Limb (tissue), 2 donors: Measurements from ENCODE around the gene ZNF576.
"Not testable (repeated sequence)": the region's sequence is repeated elsewhere in the genome, so short reads cannot be mapped to it uniquely, and the experiment has no call there.

Experiments
- DNase-seq, 2 donors: peaks; one replicate each; pipeline ENCODE4 v3.0.0-alpha.2; 2016; ENCODE audit errors: extremely low spot score in 2 of 2

ZNF576 gene

GRCh38 chr19:43625918-43626579, 29.7 kb downstream of the ZNF576 start:
- no peak for DNase-seq

GRCh38 chr19:43626838-43627237, 30.4 kb downstream of the ZNF576 start:
- DNase-seq, result no peak

GRCh38 chr19:43628646-43629326, 32.4 kb downstream of the ZNF576 start:
- DNase-seq, result no peak

GRCh38 chr19:43631491-43631890, 35.1 kb downstream of the ZNF576 start:
- DNase-seq, result no peak

- DNase-seq, result no peak
Observed at GRCh38 chr19:43633520-43633919, 37.1 kb downstream of the ZNF576 start.

DNA sequence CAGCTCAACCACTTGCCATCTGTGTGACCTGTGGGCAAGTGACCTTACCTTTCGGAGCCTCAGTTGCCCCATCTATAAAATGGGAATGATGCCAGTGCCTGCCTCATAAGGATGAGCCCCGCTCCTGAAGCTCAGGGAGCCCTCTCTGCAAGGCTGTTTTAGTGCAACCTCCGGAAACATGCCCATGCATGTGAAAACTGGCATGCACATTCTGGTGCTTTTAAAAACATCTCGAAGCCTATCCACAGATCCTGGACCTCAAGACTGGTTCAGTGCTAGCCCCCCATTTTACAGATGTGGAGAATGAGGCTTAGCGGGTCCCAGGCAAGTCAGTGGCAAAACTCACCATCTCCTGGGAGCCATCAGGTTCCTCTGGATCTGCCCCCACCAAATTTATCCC, 37.7 kb downstream of the ZNF576 start:
- DNase-seq, result no peak

DNA sequence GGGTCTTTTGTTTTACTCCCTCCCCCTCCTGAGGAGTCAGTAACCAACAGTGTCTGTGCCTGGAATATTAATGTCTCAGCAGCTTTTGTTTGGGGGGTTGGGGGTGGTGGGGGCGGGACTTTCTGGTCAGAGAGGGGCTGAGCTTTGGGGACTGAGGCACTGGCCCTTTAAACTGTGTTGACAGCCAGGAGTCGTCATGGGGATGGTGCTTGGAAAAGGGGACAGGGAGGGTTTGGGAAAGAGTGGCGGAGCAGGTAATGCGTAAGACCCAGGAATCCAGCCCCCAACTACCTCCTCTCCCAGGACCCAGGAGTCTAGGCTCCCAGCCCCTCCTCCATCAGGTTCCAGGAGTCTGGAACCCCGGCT, 38.1 kb downstream of the ZNF576 start:
- DNase-seq, result peak; percentile 34 to 47

DNA sequence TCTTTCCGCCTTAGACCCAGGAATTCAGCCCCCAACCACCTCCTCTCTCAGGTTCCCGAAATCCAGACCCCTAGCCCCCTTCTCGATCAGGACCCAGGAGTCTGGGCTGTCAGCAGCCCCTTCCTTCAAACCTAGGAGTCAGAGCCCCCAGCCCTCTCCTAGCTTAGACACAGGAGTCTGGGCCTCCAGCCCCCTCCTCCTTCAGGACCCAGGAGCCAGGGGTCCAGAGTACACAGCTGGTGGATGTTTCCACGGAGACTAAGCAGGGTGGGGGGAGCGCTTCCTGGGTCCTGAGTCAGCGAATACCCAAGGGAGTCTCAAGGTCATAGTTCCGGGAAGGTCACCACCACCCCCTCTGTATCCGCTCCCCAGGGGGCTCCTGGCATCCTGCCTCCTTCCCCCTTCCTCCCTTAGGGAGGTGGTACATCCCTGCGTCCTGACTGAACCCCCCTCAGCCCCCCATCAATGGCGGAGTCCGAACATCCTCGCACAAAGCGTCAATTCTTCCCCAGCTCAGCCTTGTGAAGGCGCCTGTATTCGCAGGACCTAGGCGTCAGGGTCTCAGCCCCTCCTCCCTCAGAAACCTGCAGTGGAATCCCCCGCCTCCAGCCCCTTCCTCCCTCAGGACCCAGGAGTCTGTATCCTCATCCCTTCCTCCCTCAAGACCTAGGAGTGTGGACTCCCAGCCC, 38.6 kb downstream of the ZNF576 start:
- DNase-seq, result peak in 1 of 2 donors; percentile 73

DNA sequence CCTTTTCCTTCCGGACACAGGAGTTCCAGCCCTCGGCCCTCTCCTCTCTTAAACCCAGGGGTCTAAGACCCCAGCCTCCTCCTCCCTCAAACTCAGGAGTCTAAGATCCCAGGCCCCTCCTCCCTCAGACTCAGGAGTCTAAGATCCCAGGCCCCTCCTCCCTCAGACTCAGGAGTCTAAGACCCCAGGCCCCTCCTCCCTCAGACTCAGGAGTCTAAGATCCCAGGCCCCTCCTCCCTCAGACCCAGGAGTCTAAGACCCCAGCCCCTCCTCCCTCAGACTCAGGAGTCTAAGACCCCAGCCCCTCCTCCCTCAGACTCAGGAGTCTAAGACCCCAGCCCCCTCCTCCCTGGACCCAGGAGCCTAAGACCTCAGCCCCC, 39.2 kb downstream of the ZNF576 start:
- not testable (repeated sequence) for DNase-seq

DNA sequence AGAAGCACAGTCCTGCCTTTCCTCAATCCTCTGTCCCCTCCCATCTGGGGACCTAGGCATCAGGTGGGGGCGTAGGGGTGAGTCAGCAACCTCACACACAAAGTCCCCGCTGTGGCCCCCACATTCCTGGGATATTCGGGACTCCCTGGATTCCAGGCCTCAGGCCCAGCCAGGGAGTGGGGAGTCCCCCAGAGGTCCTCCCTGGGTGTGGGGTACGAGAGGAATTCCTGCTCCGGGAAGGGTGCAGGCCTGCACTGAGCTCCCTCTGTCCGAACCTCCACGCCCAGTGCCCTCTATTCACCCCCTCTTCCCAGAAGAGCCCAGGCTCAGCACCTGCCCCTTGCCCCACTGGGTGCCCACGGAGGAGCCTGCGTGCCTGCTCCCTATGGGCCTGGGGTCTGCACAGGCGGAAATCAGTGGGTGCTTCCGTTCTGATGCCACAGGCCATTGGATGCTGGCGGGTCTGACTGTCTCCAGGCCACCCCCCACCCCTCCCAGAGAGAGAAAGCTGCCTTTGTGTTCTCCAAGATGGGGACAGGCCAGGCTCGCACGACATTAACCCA, 39.8 kb downstream of the ZNF576 start:
- no peak for DNase-seq

DNA sequence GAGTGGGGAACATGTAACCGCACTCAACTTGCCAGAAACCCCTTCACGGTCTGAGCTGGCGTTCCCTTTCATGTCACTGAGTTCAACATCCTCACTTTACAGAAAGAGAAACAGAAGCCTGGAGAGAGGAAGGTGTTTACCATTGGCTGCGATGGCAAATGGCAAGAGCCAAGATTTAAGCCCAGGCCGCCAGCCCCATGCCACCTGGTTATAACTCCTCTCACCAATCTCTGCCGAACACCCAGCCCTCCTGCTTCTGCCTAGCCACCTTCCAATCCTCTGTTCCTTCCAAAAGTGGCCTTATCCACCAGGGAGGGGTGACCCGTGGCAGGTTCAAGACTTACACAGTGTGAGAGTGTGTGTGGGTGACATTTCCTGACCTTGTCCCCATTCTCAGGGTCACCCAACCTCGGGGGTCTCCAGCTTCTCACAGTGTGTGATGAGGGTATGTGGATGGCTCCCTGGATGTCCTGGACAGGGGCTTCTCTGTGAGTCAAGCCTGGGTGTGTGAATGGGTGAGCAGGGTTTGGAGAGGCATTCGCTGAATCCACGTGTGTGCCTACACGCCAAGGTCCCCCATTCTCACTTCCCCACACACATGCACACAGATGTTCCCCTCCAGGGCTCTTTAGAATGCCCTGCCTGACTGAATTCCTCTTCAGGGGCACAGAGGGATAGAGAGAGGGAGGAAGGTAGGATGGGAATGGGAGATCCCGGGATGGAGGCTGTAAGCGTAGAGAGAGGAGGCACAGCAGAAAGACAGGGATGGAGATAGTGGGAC, 42.0 kb downstream of the ZNF576 start:
- DNase-seq, result no peak

DNA sequence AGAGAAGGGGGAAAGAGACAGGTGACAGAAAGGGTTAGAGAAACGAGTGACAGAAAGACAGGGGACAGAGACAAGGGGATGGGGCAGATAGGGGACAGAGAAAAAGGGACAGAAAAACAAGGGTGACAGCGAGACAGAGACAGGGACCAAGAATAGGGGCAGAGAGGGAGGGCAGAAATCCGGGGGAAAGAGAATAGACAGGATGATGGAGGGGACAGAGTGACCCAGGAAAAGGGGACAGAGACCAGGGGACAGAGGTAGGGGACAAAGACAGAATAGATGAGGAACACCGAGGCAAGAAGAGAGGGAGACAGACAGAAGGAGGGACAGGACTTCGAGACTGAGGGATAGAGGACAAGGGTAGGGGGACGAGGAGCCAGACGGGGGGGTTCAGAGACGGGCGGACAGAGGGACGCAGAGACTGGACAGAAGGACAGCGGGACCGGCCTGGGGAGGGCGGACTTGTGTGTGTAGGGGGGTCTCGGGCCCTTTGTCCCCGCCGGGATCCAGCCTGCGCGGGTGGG, 42.7 kb downstream of the ZNF576 start:
- no peak for DNase-seq

GRCh38 chr19:43639519-43640423, 43.4 kb downstream of the ZNF576 start, which contains the start of gene CADM4:
TSS of gene CADM4 (minus strand) at chr19:43639850. CDS start at chr19:43639790, 60 bp downstream.
- DNase-seq, result peak in 1 of 2 donors; percentile 81

DNA sequence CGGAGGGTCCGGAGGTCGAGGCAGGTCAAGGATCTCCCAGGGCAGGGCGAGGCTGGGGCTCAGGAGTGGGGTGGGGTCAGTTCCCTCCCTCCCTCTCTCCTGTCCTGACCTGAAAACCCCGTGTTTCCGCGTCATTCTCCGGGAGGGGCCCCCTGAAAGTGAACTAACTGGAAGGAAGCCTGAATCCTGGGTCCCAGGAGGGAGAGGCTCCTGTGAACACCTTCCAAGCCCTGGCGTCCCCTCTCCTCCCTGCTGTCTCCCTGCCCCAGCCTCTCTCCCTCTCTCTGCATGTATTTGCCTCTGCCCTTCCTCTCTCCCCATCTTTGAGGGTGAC, 44.0 kb downstream of the ZNF576 start:
- DNase-seq, result no peak

DNA sequence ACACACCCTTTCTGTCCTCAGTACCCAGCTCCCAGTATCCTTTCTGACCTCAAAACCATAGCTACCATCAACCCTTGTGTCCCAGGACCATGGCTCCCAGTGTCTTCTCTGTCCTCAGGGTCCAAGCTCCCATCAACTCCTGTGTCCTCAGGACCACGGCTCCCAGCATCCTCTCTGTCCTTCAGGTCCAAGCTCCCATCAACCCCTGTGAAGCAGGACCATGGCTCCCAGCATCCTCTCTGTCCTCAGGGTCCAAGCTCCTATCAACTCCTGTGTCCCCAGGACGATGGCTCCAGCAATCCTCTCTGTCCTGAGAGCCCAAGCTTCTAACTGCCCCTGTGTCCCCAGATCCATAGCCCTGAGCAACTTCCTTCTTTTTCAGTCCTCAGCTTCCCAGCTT, 44.9 kb downstream of the ZNF576 start:
- no peak for DNase-seq

GRCh38 chr19:43642531-43642930, 46.1 kb downstream of the ZNF576 start:
- no peak for DNase-seq

- peak in 1 of 2 donors; percentile 26 for DNase-seq
Observed at GRCh38 chr19:43643326-43643725, 46.9 kb downstream of the ZNF576 start.

- DNase-seq, result no peak
Observed at GRCh38 chr19:43644181-43644580, 47.8 kb downstream of the ZNF576 start.

DNA sequence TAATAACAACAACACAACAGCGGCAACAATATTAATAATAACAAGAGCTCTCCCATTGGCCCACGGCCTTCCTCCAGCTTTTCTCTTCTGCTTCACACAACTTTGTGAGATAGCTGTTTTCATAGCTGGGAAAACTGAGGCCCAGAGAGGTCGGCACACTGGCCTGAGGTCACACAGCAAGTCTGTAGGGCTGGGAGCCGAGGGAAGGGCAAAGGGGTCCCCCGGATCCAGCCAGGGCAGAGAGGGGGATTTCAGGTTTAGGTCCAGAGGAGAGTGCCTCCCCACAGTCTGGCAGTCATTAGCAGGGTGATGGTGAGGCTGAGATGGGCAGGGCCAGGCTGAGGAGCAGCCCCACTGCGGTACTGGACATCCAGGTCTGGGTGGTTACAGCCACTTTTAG, 52.2 kb downstream of the ZNF576 start:
- no peak for DNase-seq

- DNase-seq, result no peak
Observed at GRCh38 chr19:43649514-43649913, 53.1 kb downstream of the ZNF576 start.
